K562 (cell line): ENCODE measurements around the gene TIGD7. TPM values are rescaled to one million over a fixed set of nuclear protein-coding genes. Genes with fewer than 3 reads are reported as not detected.

ENCODE experiments used
- EGR1 ChIP-seq: fragments of 450-650 bp; conservative IDR thresholded peaks from 2 replicates; pipeline ENCODE4 v1.6.1; 2017; ENCODE audit warnings: mild to moderate bottlenecking
- GATA2 ChIP-seq: sonication (generic); formaldehyde crosslinking; IDR thresholded peaks from 2 replicates; pipeline ENCODE4 v1.4.0; 2020; ENCODE audit warnings: mild to moderate bottlenecking, missing genetic modification reagents
- HDAC6 ChIP-seq: IDR thresholded peaks from 2 replicates; pipeline ENCODE4 v1.6.1; 2012; ENCODE audit warnings: low read depth, mild to moderate bottlenecking, control low read depth, inconsistent platforms, low read length, moderate library complexity
- ID3 ChIP-seq, 2 experiments: fragments of 250-450 bp in 1 of 2; fragments of 450-650 bp in 1 of 2; sonication (Bioruptor Pico) in 1 of 2; IDR thresholded peaks; 2 replicates each; pipeline versions ENCODE4 v1.6.1 to v1.8.0; 2016 to 2021; ENCODE audit warnings: mild to moderate bottlenecking in 2 of 2, moderate library complexity in 2 of 2, missing compliant biosample characterization in 1 of 2, missing genetic modification characterization in 1 of 2
- MITF ChIP-seq: IDR thresholded peaks from 2 replicates; pipeline ENCODE4 v1.6.1; 2014; ENCODE audit warnings: antibody characterized with exemption
- POLR3A ChIP-seq: IDR thresholded peaks from 2 replicates; pipeline ENCODE4 v1.6.1; 2011; ENCODE audit warnings: borderline replicate concordance, mild to moderate bottlenecking, moderate library complexity; ENCODE audit not compliant: insufficient read length, insufficient read depth; ENCODE audit errors: extremely low read depth
- RFX7 ChIP-seq: fragments of 250-450 bp; sonication (Bioruptor Pico); IDR thresholded peaks from 2 replicates; pipeline ENCODE4 v1.5.1; 2021; ENCODE audit warnings: mild to moderate bottlenecking
- SMC3 ChIP-seq: conservative IDR thresholded peaks from 2 replicates; pipeline ENCODE4 v1.6.1; 2011; ENCODE audit warnings: low read depth, low read length, improper control_type of control experiment; ENCODE audit not compliant: insufficient read depth
- TAF1 ChIP-seq: IDR thresholded peaks from 2 replicates; pipeline ENCODE4 v1.6.1; 2011; ENCODE audit warnings: mild to moderate bottlenecking, low read length, moderate library complexity; ENCODE audit not compliant: insufficient read depth, control insufficient read depth, severe bottlenecking; ENCODE audit errors: extremely low read depth
- TCF3 ChIP-seq: sonication (generic); formaldehyde crosslinking; IDR thresholded peaks from 2 replicates; pipeline ENCODE4 v1.4.0; 2020; ENCODE audit warnings: mild to moderate bottlenecking, missing genetic modification reagents
- TCFL5 ChIP-seq: fragments of 250-450 bp; sonication (Bioruptor Pico); conservative IDR thresholded peaks from 2 replicates; pipeline ENCODE4 v1.6.1; 2021; ENCODE audit warnings: mild to moderate bottlenecking, moderate library complexity, matching md5 sums
- YBX1 ChIP-seq: fragments of 450-650 bp; IDR thresholded peaks from 2 replicates; pipeline ENCODE4 v1.7.1; 2016; ENCODE audit warnings: mild to moderate bottlenecking
- ZBTB2 ChIP-seq: fragments of 450-650 bp; IDR thresholded peaks from 2 replicates; pipeline ENCODE4 v1.6.1; 2016; ENCODE audit warnings: antibody characterized with exemption
- ZC3H4 ChIP-seq: sonication (generic); formaldehyde crosslinking; IDR thresholded peaks from 2 replicates; pipeline ENCODE4 v1.9.0; 2021; ENCODE audit warnings: missing genetic modification reagents, borderline replicate concordance
- ZNF253 ChIP-seq: fragments of 250-450 bp; sonication (Bioruptor Pico); conservative IDR thresholded peaks from 2 replicates; pipeline ENCODE4 v1.6.1; 2021; ENCODE audit warnings: mild to moderate bottlenecking
- ZNF280A ChIP-seq: fragments of 450-650 bp; IDR thresholded peaks from 2 replicates; pipeline ENCODE4 v1.6.1; 2018; ENCODE audit warnings: mild to moderate bottlenecking, low read depth; ENCODE audit not compliant: partially characterized antibody
- ZNF77 ChIP-seq: fragments of 250-450 bp; sonication (Bioruptor Pico); IDR thresholded peaks from 2 replicates; pipeline ENCODE4 v1.5.0; 2020
- ZSCAN29 ChIP-seq: fragments of 450-650 bp; IDR thresholded peaks from 2 replicates; pipeline ENCODE4 v1.6.1; 2017
- polyA plus RNA-seq, 8 experiments: library from polyadenylated mRNA; depleted of rRNA in 4 of 8; stranded (reverse) in 5 of 8; unstranded in 3 of 8; fragments of >200 nt; fragmentation: Nextera tagmentation in 2 of 8; fragmentation: Illumina TruSeq in 1 of 8; extraction: Ambion mirVana in 2 of 8; extraction: Trizol in 1 of 8; gene quantifications; 2 replicates each; pipeline versions ENCODE4 v1.2.1 to v1.2.3, GENCODE V29; 2011 to 2014; ENCODE audit warnings: inconsistent platforms in 1 of 8, missing spikeins in 1 of 8
- total RNA-seq, 7 experiments: library from RNA; depleted of rRNA in 6 of 7; stranded (reverse); fragments of >200 nt in 6 of 7; fragmentation: Illumina TruSeq in 2 of 7; extraction: Trizol in 2 of 7; gene quantifications; 2 replicates each; pipeline versions ENCODE4 v1.2.1 to v1.2.3, GENCODE V29; 2011 to 2021; ENCODE audit warnings: low replicate concordance in 1 of 7
- TF ChIP-seq, protein P1 (sequence below), 2 experiments: IDR thresholded peaks; 2 replicates each; pipeline ENCODE4 v1.6.1; 2012; ENCODE audit warnings: improper control_type of control experiment in 2 of 2, low read depth in 2 of 2, low read length in 2 of 2, borderline replicate concordance in 1 of 2

TIGD7 gene
- total and polyA plus RNA-seq, 9 of the 15 experiments (the other 6 are each of a cell fraction or from before 2014, with no cell fraction given), result 0.84 to 10.7 (median 6.7) TPM

- TF ChIP-seq ZNF280A (no peak), EGR1 (peak; percentile 74), ZNF253 (CRISPR knock-in tag) (no peak), YBX1 (no peak), MITF (no peak), ZSCAN29 (no peak), RFX7 (no peak), ID3 (CRISPR knock-in tag; IDR thresholded peaks at IDR 0.05) (no peak), ID3 (tag; IDR thresholded peaks at IDR 0.05) (0 out of 2 replicates have a peak, but pooled peaks have one; percentile 14), TCFL5 (CRISPR knock-in tag) (no peak), ZNF77 (CRISPR knock-in tag) (no peak), ZBTB2 (no peak), GATA2 (CRISPR knock-in tag) (no peak), TAF1 (peak; percentile 59), TCF3 (CRISPR knock-in tag) (peak; percentile 29; the same call in 1 of the 2 replicates), HDAC6 (no peak), POLR3A (no peak), ZC3H4 (CRISPR knock-in tag) (no peak), SMC3 (peak; percentile 5; the same call in 1 of the 2 replicates)
- TF ChIP-seq, protein P1, sequence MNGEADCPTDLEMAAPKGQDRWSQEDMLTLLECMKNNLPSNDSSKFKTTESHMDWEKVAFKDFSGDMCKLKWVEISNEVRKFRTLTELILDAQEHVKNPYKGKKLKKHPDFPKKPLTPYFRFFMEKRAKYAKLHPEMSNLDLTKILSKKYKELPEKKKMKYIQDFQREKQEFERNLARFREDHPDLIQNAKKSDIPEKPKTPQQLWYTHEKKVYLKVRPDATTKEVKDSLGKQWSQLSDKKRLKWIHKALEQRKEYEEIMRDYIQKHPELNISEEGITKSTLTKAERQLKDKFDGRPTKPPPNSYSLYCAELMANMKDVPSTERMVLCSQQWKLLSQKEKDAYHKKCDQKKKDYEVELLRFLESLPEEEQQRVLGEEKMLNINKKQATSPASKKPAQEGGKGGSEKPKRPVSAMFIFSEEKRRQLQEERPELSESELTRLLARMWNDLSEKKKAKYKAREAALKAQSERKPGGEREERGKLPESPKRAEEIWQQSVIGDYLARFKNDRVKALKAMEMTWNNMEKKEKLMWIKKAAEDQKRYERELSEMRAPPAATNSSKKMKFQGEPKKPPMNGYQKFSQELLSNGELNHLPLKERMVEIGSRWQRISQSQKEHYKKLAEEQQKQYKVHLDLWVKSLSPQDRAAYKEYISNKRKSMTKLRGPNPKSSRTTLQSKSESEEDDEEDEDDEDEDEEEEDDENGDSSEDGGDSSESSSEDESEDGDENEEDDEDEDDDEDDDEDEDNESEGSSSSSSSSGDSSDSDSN (IDR thresholded peaks at IDR 0.05; ENCODE audit: borderline replicate concordance in 1 of 2, low read depth in 2 of 2, low read length in 2 of 2), result no peak; a peak in 1 of 4 replicates
Measured at GRCh38 chr16:3305109-3306068, at the start of gene TIGD7, which contains the start of gene ZNF75A (continued).
